GM18505 (cell line): ENCODE results near the gene MB.

Source experiments
- ATAC-seq: cut with Tn5 transposase; IDR thresholded peaks from one replicate; pipeline ENCODE4 v1.9.1; 2021; ENCODE audit not compliant: unreplicated experiment
- POLR2A ChIP-seq: IDR thresholded peaks from 4 replicates; pipeline ENCODE4 v1.6.1; 2011; ENCODE audit warnings: borderline replicate concordance; ENCODE audit not compliant: insufficient read depth, insufficient read length; ENCODE audit errors: extremely low read depth

The MB gene

GRCh38 chr22:35559354-35560005, 57.6 kb downstream of the MB start:
- ATAC-seq, result no peak
- TF ChIP-seq POLR2A, result no peak

- no peak for ATAC-seq
- no peak for TF ChIP-seq POLR2A
Measured at GRCh38 chr22:35558719-35559118, 58.4 kb downstream of the MB start.

DNA sequence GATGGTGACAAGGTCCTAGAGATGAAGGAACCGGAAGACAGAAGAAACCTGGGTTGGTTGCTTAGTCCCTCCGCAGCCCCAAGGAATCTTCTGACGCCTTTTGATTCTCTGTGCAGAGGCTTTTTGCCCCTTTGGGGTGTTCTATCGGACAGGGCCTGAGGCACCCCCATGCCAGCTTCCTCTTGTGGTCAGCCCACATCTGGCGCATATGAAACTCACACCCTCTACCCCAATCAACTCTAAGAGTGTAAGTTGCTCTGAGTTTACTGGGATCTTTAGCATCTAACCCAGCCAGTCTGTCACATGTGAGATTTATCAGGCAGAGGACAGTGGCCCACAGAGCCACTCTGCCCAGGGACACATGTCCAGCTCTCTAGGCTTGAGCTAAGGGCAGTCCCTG, 59.1 kb downstream of the MB start:
- no peak for TF ChIP-seq POLR2A
- no peak for ATAC-seq
